HG03565 (cell line): ENCODE measurements around the gene EFCAB13.
A peak's percentile ranks its signal among the peaks of the same experiment; 100 is the strongest.
"Not testable (repeated sequence)": the region's sequence is repeated elsewhere in the genome, so short reads cannot be mapped to it uniquely, and the experiment has no call there.

Experiments
- ATAC-seq: cut with Tn5 transposase; IDR thresholded peaks from one replicate; pipeline ENCODE4 v1.9.1; 2021; ENCODE audit warnings: mild to moderate bottlenecking, moderate library complexity; ENCODE audit not compliant: unreplicated experiment

EFCAB13 gene

GRCh38 chr17:47324224-47325020 lies 667 bp downstream of the EFCAB13 start:
- ATAC-seq, result peak; percentile 23

GRCh38 chr17:47325176-47325575 lies 1.4 kb downstream of the EFCAB13 start:
- no peak for ATAC-seq

GRCh38 chr17:47330548-47330947 lies 6.8 kb downstream of the EFCAB13 start:
- ATAC-seq, result no peak

- ATAC-seq, result no peak
These were observed 8.5 kb downstream of the EFCAB13 start for GRCh38 chr17:47332287-47332686.

GRCh38 chr17:47335101-47335936 lies 11.6 kb downstream of the EFCAB13 start:
- ATAC-seq, result no peak

GRCh38 chr17:47338026-47338425 lies 14.3 kb downstream of the EFCAB13 start:
- no peak for ATAC-seq

GRCh38 chr17:47352848-47353247 lies 29.1 kb downstream of the EFCAB13 start:
- no peak for ATAC-seq

GRCh38 chr17:47358652-47359051 lies 34.9 kb downstream of the EFCAB13 start:
- ATAC-seq, result no peak

GRCh38 chr17:47363171-47363570 lies 39.4 kb downstream of the EFCAB13 start:
- ATAC-seq, result no peak

- ATAC-seq, result no peak
These were observed 43.5 kb downstream of the EFCAB13 start for GRCh38 chr17:47367257-47367656.

- ATAC-seq, result no peak
These were observed 44.5 kb downstream of the EFCAB13 start for GRCh38 chr17:47368262-47368661.

- not testable (repeated sequence) for ATAC-seq
These were observed 47.1 kb downstream of the EFCAB13 start for GRCh38 chr17:47370899-47371298.

- ATAC-seq, result no peak
These were observed 49.2 kb downstream of the EFCAB13 start for GRCh38 chr17:47373002-47373401.

- no peak for ATAC-seq
These were observed 52.5 kb downstream of the EFCAB13 start for GRCh38 chr17:47376247-47376646.

GRCh38 chr17:47388825-47389224 lies 65.1 kb downstream of the EFCAB13 start:
- ATAC-seq, result no peak

- not testable (repeated sequence) for ATAC-seq
These were observed 73.9 kb downstream of the EFCAB13 start for GRCh38 chr17:47397532-47398128.

GRCh38 chr17:47400333-47400732 lies 76.6 kb downstream of the EFCAB13 start:
- no peak for ATAC-seq

GRCh38 chr17:47401100-47401499 lies 77.3 kb downstream of the EFCAB13 start:
- no peak for ATAC-seq

- ATAC-seq, result no peak
These were observed 80.3 kb downstream of the EFCAB13 start for GRCh38 chr17:47404006-47404405.

GRCh38 chr17:47404875-47405274 lies 81.1 kb downstream of the EFCAB13 start:
- no peak for ATAC-seq

GRCh38 chr17:47413872-47414271 lies 90.1 kb downstream of the EFCAB13 start:
- no peak for ATAC-seq

GRCh38 chr17:47414612-47415011 lies 90.9 kb downstream of the EFCAB13 start:
- no peak for ATAC-seq
